ENCODE measurements around the gene ZNF768.
A peak's percentile ranks its signal among the peaks of the same experiment; 100 is the strongest.

Gene ZNF768

GRCh38 chr16:30557707-30557956 is 31.3 kb upstream of the ZNF768 start:
- Histone ChIP-seq H3K4me2 (ENCODE audit: low read length) (peak overlapping the region; percentile 84), H3K27ac (ENCODE audit: low read depth, low read length) (peak overlapping the region; percentile 82), H3K79me2 (ENCODE audit: control insufficient read depth, low read length) (peaks cover 53% of the 10 kb centered on the region)

GRCh38 chr16:30556125-30556473 is 29.7 kb upstream of the ZNF768 start:
- H3K4me2 ChIP-seq (ENCODE audit: low read length) = no peak overlapping the region
- TF ChIP-seq EZH2phosphoT487 (IDR thresholded peaks at IDR 0.05; ENCODE audit: borderline replicate concordance, low read length) (no peak), CTCF (IDR thresholded peaks at IDR 0.05; ENCODE audit: low read depth, low read length, poor library complexity, severe bottlenecking) (no peak)

More at GRCh38 chr16:30557707-30557956, 31.3 kb upstream of the ZNF768 start:
- H3F3A ChIP-seq (ENCODE audit: control insufficient read depth, insufficient read depth) = 0 out of 2 replicates have a peak, but pooled peaks cover 6% of the 10 kb centered on the region
- no peaks in the 10 kb centered on the region for H4K20me1 ChIP-seq (ENCODE audit: control insufficient read depth, insufficient read depth, low read depth, low read length)
- H3K9me2 ChIP-seq (replicated peaks; ENCODE audit: control insufficient read depth, low read length) = no peaks in the 10 kb centered on the region
- H3K9me3 ChIP-seq (ENCODE audit: control insufficient read depth, insufficient read depth, low read length) = no peaks in the 10 kb centered on the region
- H3K27me3 ChIP-seq (ENCODE audit: control insufficient read depth, low read length) = no peaks in the 10 kb centered on the region
- H3K36me3 ChIP-seq (ENCODE audit: control insufficient read depth, low read length) = peaks cover 39% of the 10 kb centered on the region
- peak overlapping the region; percentile 97 for H3K4me3 ChIP-seq (ENCODE audit: low read length)
- peaks cover 27% of the 10 kb centered on the region for H3K4me1 ChIP-seq (ENCODE audit: control insufficient read depth, low read length)
- TF ChIP-seq CTCF (IDR thresholded peaks at IDR 0.05; ENCODE audit: low read depth, low read length, poor library complexity, severe bottlenecking) (no peak), EZH2phosphoT487 (IDR thresholded peaks at IDR 0.05; ENCODE audit: borderline replicate concordance, low read length) (no peak)

GRCh38 chr16:30555315-30556124 is 29.2 kb upstream of the ZNF768 start:
- Histone ChIP-seq H3K4me3 (ENCODE audit: low read length) (no peak overlapping the region), H3K9me3 (ENCODE audit: control insufficient read depth, insufficient read depth, low read length) (no peaks in the 10 kb centered on the region), H3F3A (ENCODE audit: control insufficient read depth, insufficient read depth) (0 out of 2 replicates have a peak, but pooled peaks cover 6% of the 10 kb centered on the region), H3K27me3 (ENCODE audit: control insufficient read depth, low read length) (no peaks in the 10 kb centered on the region), H3K27ac (ENCODE audit: low read depth, low read length) (no peak overlapping the region), H4K20me1 (ENCODE audit: control insufficient read depth, insufficient read depth, low read depth, low read length) (no peaks in the 10 kb centered on the region), H3K36me3 (ENCODE audit: control insufficient read depth, low read length) (peaks cover 41% of the 10 kb centered on the region), H3K4me2 (ENCODE audit: low read length) (no peak overlapping the region), H3K9me2 (replicated peaks; ENCODE audit: control insufficient read depth, low read length) (no peaks in the 10 kb centered on the region), H3K4me1 (ENCODE audit: control insufficient read depth, low read length) (peaks cover 18% of the 10 kb centered on the region), H3K79me2 (ENCODE audit: control insufficient read depth, low read length) (peaks cover 55% of the 10 kb centered on the region)
- no peak for TF ChIP-seq CTCF (IDR thresholded peaks at IDR 0.05; ENCODE audit: low read depth, low read length, poor library complexity, severe bottlenecking)
- TF ChIP-seq EZH2phosphoT487 (IDR thresholded peaks at IDR 0.05; ENCODE audit: borderline replicate concordance, low read length) = no peak

More at GRCh38 chr16:30556125-30556473, 29.7 kb upstream of the ZNF768 start:
- Histone ChIP-seq H3K36me3 (ENCODE audit: control insufficient read depth, low read length) (peaks cover 41% of the 10 kb centered on the region), H3K27me3 (ENCODE audit: control insufficient read depth, low read length) (no peaks in the 10 kb centered on the region), H3K27ac (ENCODE audit: low read depth, low read length) (no peak overlapping the region), H3K4me1 (ENCODE audit: control insufficient read depth, low read length) (peaks cover 18% of the 10 kb centered on the region), H3K79me2 (ENCODE audit: control insufficient read depth, low read length) (peaks cover 55% of the 10 kb centered on the region), H3K4me3 (ENCODE audit: low read length) (no peak overlapping the region), H3K9me3 (ENCODE audit: control insufficient read depth, insufficient read depth, low read length) (no peaks in the 10 kb centered on the region), H3K9me2 (replicated peaks; ENCODE audit: control insufficient read depth, low read length) (no peaks in the 10 kb centered on the region), H3F3A (ENCODE audit: control insufficient read depth, insufficient read depth) (0 out of 2 replicates have a peak, but pooled peaks cover 6% of the 10 kb centered on the region), H4K20me1 (ENCODE audit: control insufficient read depth, insufficient read depth, low read depth, low read length) (no peaks in the 10 kb centered on the region)
